ENCODE measurements around the gene BAIAP2L1. TPM values are rescaled to one million over a fixed set of nuclear protein-coding genes. Genes with fewer than 3 reads are reported as not detected.
A peak's percentile ranks its signal among the peaks of the same experiment; 100 is the strongest.

BAIAP2L1 gene
- total and polyA plus RNA-seq, 4 donors = 12.5 to 29.2 (median 19.9) TPM

DNA sequence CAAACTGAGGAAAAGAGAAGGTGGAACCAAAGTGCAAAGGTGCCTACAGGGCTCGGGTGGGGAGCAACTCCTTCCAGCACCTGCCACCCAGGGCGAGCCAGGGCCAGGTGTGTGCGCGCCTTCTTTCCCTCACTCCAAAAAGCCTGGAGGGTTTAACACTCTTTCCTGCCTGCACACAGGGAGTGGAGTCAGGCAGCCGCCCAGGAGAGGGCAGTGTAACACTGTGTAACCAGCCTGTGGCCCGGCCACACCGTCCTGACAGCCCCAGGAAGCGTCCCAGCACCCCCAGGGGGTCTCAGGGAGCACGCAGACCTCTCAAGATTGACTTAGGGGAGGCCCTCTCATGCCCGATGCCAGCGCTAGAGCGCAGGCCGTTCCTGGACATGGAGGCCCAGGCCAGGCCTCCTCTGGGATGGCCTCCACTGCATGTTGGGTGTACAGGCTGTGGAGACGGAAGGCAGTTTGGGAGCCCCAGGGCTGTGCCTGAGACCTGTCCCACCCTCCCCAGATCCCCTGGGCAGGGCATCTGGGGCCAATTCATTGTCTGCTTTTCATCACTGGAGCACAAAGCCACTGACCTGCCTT lies 106.0 kb downstream of the BAIAP2L1 start:
- H3K27ac ChIP-seq (ENCODE audit: low read depth in 1 of 2, low read length in 1 of 2) = peak overlapping the region in 1 of 2 donors; percentile 32
- H3K4me3 ChIP-seq = no peak overlapping the region
- H3K4me1 ChIP-seq (ENCODE audit: control insufficient read depth in 5 of 5, insufficient read depth in 5 of 5, low read length in 5 of 5) = no peaks in the 10 kb centered on the region
- peaks cover 0 to 46% (median 13%) of the 10 kb centered on the region in 4 donors for H3K36me3 ChIP-seq (ENCODE audit: control insufficient read depth in 4 of 4, insufficient read depth in 4 of 4, low read length in 4 of 4)
- H3K9me3 ChIP-seq (ENCODE audit: control insufficient read depth in 4 of 4, insufficient read depth in 3 of 4, low read length in 3 of 4) = peaks cover 0 to 2% (median 0%) of the 10 kb centered on the region in 4 donors
- no peak overlapping the region for H3K9ac ChIP-seq (ENCODE audit: insufficient read depth in 1 of 2, low read length in 2 of 2)
- ATAC-seq (ENCODE audit: insufficient read depth, low FRiP score) (peak; percentile 66), DNase-seq (peak; percentile 49 to 64 (median 54))
- no peaks in the 10 kb centered on the region for H3K27me3 ChIP-seq (ENCODE audit: control insufficient read depth in 3 of 3, insufficient read depth in 3 of 3, low read length in 2 of 3)
- TF ChIP-seq, protein P1, sequence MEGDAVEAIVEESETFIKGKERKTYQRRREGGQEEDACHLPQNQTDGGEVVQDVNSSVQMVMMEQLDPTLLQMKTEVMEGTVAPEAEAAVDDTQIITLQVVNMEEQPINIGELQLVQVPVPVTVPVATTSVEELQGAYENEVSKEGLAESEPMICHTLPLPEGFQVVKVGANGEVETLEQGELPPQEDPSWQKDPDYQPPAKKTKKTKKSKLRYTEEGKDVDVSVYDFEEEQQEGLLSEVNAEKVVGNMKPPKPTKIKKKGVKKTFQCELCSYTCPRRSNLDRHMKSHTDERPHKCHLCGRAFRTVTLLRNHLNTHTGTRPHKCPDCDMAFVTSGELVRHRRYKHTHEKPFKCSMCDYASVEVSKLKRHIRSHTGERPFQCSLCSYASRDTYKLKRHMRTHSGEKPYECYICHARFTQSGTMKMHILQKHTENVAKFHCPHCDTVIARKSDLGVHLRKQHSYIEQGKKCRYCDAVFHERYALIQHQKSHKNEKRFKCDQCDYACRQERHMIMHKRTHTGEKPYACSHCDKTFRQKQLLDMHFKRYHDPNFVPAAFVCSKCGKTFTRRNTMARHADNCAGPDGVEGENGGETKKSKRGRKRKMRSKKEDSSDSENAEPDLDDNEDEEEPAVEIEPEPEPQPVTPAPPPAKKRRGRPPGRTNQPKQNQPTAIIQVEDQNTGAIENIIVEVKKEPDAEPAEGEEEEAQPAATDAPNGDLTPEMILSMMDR (IDR thresholded peaks at IDR 0.05; ENCODE audit: control extremely low read depth, extremely low read depth) = peak; percentile 30
- 55 to 59% methylated on average over 14 of the region's 14 CpGs for WGBS, 2 donors

DNA sequence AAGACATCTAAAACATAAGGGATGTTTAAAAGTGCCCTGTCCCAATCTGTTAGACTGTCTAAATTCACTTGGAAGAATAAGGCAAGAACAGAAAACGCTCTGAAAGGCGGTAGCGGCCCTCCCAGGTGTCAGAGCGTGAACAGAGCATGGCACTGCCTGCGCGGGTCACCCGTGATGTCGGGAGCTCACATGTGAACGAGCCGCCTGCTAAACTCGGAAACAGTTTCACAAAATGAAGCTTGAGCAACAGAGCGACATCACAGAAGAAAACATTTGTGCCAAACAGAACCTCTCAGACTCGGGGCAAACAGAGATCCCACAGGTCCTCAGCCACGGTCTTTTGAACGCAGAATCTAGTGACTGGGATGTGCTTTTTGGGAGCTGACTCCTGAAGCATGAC lies 106.6 kb downstream of the BAIAP2L1 start:
- no peak for ATAC-seq (ENCODE audit: insufficient read depth, low FRiP score)
- 71 to 82% methylated on average over 15 of the region's 15 CpGs for whole genome bisulfite sequencing, 2 donors
- peaks cover 0 to 49% (median 13%) of the 10 kb centered on the region in 4 donors for H3K36me3 ChIP-seq (ENCODE audit: control insufficient read depth in 4 of 4, insufficient read depth in 4 of 4, low read length in 4 of 4)

DNA sequence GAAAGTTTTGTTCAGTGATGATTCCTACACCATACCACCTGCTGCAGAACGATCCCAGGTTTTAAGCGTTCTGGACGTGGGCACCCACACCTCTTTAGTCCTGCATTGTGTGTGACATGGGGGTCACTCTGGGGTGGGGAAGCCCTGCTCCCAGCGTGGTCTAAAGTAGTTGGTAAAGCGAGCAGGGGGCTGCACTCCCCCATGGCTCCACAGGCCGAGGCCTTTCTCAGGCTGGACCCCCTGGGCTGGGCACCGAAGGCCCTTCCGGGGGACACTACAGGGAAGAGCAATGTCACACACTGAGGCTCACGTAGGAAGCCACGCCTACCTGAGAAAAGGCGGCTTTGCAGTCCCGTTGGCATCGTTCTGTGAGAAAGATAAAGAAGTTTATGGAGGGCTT lies 107.1 kb downstream of the BAIAP2L1 start:
- 88 to 91% methylated on average over 13 of the region's 13 CpGs for WGBS, 2 donors
- TF ChIP-seq, protein P1 (IDR thresholded peaks at IDR 0.05; ENCODE audit: control extremely low read depth, extremely low read depth) = no peak
- ATAC-seq (ENCODE audit: insufficient read depth, low FRiP score) = no peak

More for the DNA sequence above, 106.6 kb downstream of the BAIAP2L1 start:
- H3K27me3 ChIP-seq (ENCODE audit: control insufficient read depth in 3 of 3, insufficient read depth in 3 of 3, low read length in 2 of 3) = no peaks in the 10 kb centered on the region
- H3K4me3 ChIP-seq = no peak overlapping the region
- H3K4me1 ChIP-seq (ENCODE audit: control insufficient read depth in 5 of 5, insufficient read depth in 5 of 5, low read length in 5 of 5) = peaks cover 0 to 2% (median 0%) of the 10 kb centered on the region in 5 donors
- H3K27ac ChIP-seq (ENCODE audit: low read depth in 1 of 2, low read length in 1 of 2) = no peak overlapping the region
- no peak for DNase-seq
- no peak overlapping the region for H3K9ac ChIP-seq (ENCODE audit: insufficient read depth in 1 of 2, low read length in 2 of 2)
- TF ChIP-seq, protein P1 (IDR thresholded peaks at IDR 0.05; ENCODE audit: control extremely low read depth, extremely low read depth) = no peak
- H3K9me3 ChIP-seq (ENCODE audit: control insufficient read depth in 4 of 4, insufficient read depth in 3 of 4, low read length in 3 of 4) = peaks cover 0 to 2% (median 0%) of the 10 kb centered on the region in 4 donors

More for the DNA sequence above, 107.1 kb downstream of the BAIAP2L1 start:
- no peak overlapping the region for H3K4me3 ChIP-seq
- no peaks in the 10 kb centered on the region for H3K27me3 ChIP-seq (ENCODE audit: control insufficient read depth in 3 of 3, insufficient read depth in 3 of 3, low read length in 2 of 3)
- H3K36me3 ChIP-seq (ENCODE audit: control insufficient read depth in 4 of 4, insufficient read depth in 4 of 4, low read length in 4 of 4) = peaks cover 1 to 52% (median 13%) of the 10 kb centered on the region in 4 donors
- peaks cover 0 to 2% (median 0%) of the 10 kb centered on the region in 4 donors for H3K9me3 ChIP-seq (ENCODE audit: control insufficient read depth in 4 of 4, insufficient read depth in 3 of 4, low read length in 3 of 4)
- no peak overlapping the region for H3K27ac ChIP-seq (ENCODE audit: low read depth in 1 of 2, low read length in 1 of 2)
- no peak overlapping the region for H3K9ac ChIP-seq (ENCODE audit: insufficient read depth in 1 of 2, low read length in 2 of 2)
- DNase-seq = no peak
- H3K4me1 ChIP-seq (ENCODE audit: control insufficient read depth in 5 of 5, insufficient read depth in 5 of 5, low read length in 5 of 5) = peaks cover 0 to 4% (median 0%) of the 10 kb centered on the region in 5 donors
